ENCODE results near the gene MT1M.
"Not testable (repeated sequence)": the region's sequence is repeated elsewhere in the genome, so short reads cannot be mapped to it uniquely, and the experiment has no call there.

DNA sequence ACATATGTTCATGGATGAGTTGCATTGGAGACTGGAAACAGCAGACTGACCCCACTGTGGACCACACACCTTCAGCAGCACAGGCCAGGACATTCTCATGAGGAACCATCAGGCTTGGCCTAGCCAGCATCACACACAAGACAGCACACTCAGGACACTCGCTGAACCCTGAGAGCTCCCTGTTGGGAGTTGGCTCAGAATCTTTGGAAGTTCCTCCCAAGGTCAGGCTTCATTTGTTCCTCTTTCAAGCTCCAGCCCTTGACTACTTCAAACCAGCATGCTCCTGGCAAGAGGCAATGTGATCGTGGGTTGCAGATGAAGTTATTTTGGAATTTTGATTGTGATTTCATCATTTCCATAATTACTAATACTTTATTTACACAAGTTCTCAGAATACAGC lies 39.2 kb downstream of the MT1M start:
- not testable (repeated sequence) for TF ChIP-seq EZH2 (IDR thresholded peaks at IDR 0.05; ENCODE audit: insufficient read depth, poor library complexity, severe bottlenecking); EZH2phosphoT487 (IDR thresholded peaks at IDR 0.05; ENCODE audit: insufficient read depth, low read depth)
